HCT116 (cell line): ENCODE measurements around the gene WNK3. TPM values are rescaled to one million over a fixed set of nuclear protein-coding genes. Genes with fewer than 3 reads are reported as not detected.

Source experiments
- ATAC-seq: fragments of 200-7000 bp; cut with Tn5 transposase; 2 replicates; pipeline ENCODE4 v1.9.1; 2020; ENCODE audit warnings: mild to moderate bottlenecking, moderate library complexity
- BruUV-seq: library from RNA; stranded (reverse); fragments of 400-500 nt; replicated peaks from 2 replicates; lab custom pipeline; 2021; lab: Mats Ljungman, UMichigan
- CTCF ChIA-PET: fragments of 300-600 bp; sonication (Branson Sonifier 250); formaldehyde crosslinking; loops from one replicate; lab custom pipeline; 2021; ENCODE audit warnings: antibody characterized with exemption; lab: Charles Lee
- POLR2A ChIA-PET: fragments of 300-600, 350-600 bp; sonication (Branson Sonifier 250); formaldehyde crosslinking; loops from one replicate; lab custom pipeline; 2021; ENCODE audit warnings: antibody characterized with exemption; lab: Charles Lee
- RAD21 ChIA-PET, 2 experiments: fragments of 300-600 bp; sonication (Branson Sonifier 250); formaldehyde crosslinking; loops; one replicate each; lab custom pipeline; 2023; ENCODE audit warnings: low total read pairs in 2 of 2; ENCODE audit not compliant: uncharacterized antibody in 2 of 2, unreplicated experiment in 2 of 2, low non-redundant PET in 1 of 2; lab: Charles Lee
- DNase-seq: peaks from one replicate; pipeline ENCODE4 v3.0.0-alpha.2; 2010; ENCODE audit warnings: low read depth, low spot score
- H2AFZ ChIP-seq: fragments of 200-600 bp; shearing (Covaris generic), sonication (generic); 2 replicates; pipeline ENCODE4 v1.6.1; 2017; ENCODE audit warnings: low read depth, mixed run types, mixed read lengths, antibody characterized with exemption, low read length; ENCODE audit not compliant: poor library complexity, severe bottlenecking
- H3K27ac ChIP-seq: 2 replicates; pipeline ENCODE4 v1.5.1; 2012; ENCODE audit warnings: low read depth, low read length
- H3K27me3 ChIP-seq: fragments of 200-600 bp; sonication (generic); 2 replicates; pipeline ENCODE4 v1.6.1; 2016; ENCODE audit warnings: mixed run types, low read length, mixed read lengths; ENCODE audit not compliant: insufficient read depth
- H3K36me3 ChIP-seq, 2 experiments: fragments of 200-500 bp in 1 of 2; fragments of 200-600 bp in 1 of 2; sonication (Bioruptor generic) in 1 of 2; sonication (generic) in 1 of 2; 2 replicates each; pipeline versions ENCODE4 v1.5.1 to v1.6.1; 2014 to 2016; ENCODE audit warnings: low read length in 2 of 2, inconsistent platforms in 1 of 2, mixed read lengths in 1 of 2, mixed run types in 1 of 2; ENCODE audit not compliant: insufficient read depth in 2 of 2, control insufficient read depth in 1 of 2
- H3K4me1 ChIP-seq, 2 experiments: fragments of 200-600 bp in 1 of 2; sonication (generic) in 1 of 2; 2 replicates each; pipeline versions ENCODE4 v1.5.1 to v1.6.1; 2012 to 2017; ENCODE audit warnings: low read length in 2 of 2, inconsistent platforms in 1 of 2, mild to moderate bottlenecking in 1 of 2, mixed read lengths in 1 of 2, mixed run types in 1 of 2, moderate library complexity in 1 of 2; ENCODE audit not compliant: insufficient read depth in 2 of 2, control insufficient read depth in 1 of 2
- H3K4me2 ChIP-seq: fragments of 200-600 bp; sonication (generic); 2 replicates; pipeline ENCODE4 v1.6.1; 2017; ENCODE audit warnings: mixed run types, low read length, mixed read lengths
- H3K4me3 ChIP-seq, 2 experiments: fragments of 200-600 bp in 1 of 2; sonication (generic) in 1 of 2; replicated peaks in 1 of 2; 2 replicates each; pipeline ENCODE4 v1.5.1; 2011 to 2016; ENCODE audit warnings: low read length in 2 of 2, control low read depth in 1 of 2, low read depth in 1 of 2, mild to moderate bottlenecking in 1 of 2, mixed read lengths in 1 of 2, mixed run types in 1 of 2
- H3K79me2 ChIP-seq: fragments of 200-600 bp; sonication (generic); 2 replicates; pipeline ENCODE4 v1.6.1; 2017; ENCODE audit warnings: mild to moderate bottlenecking, mixed run types, low read length, moderate library complexity, mixed read lengths; ENCODE audit not compliant: insufficient read depth
- H3K9ac ChIP-seq: fragments of 200-600 bp; sonication (generic); 2 replicates; pipeline ENCODE4 v1.6.1; 2016; ENCODE audit warnings: low read length, mixed read lengths
- H3K9me2 ChIP-seq: fragments of 200-600 bp; sonication (generic), shearing (Covaris generic); 2 replicates; pipeline ENCODE4 v1.6.1; 2017; ENCODE audit warnings: mixed run types, mild to moderate bottlenecking, moderate library complexity; ENCODE audit not compliant: insufficient read depth
- H3K9me3 ChIP-seq, 2 experiments: fragments of 200-500 bp in 1 of 2; fragments of 200-600 bp in 1 of 2; sonication (Bioruptor generic) in 1 of 2; sonication (generic) in 1 of 2; 2 replicates each; pipeline ENCODE4 v1.6.1; 2014 to 2017; ENCODE audit warnings: low read length in 2 of 2, mixed read lengths in 2 of 2, inconsistent platforms in 1 of 2, low read depth in 1 of 2, mild to moderate bottlenecking in 1 of 2, mixed run types in 1 of 2, moderate library complexity in 1 of 2; ENCODE audit not compliant: control insufficient read depth in 1 of 2, insufficient read depth in 1 of 2
- H4K20me1 ChIP-seq: fragments of 200-600 bp; sonication (generic), shearing (Covaris generic); 2 replicates; pipeline ENCODE4 v1.6.1; 2017; ENCODE audit warnings: mixed run types, mild to moderate bottlenecking, moderate library complexity; ENCODE audit not compliant: insufficient read depth
- CBX3 ChIP-seq: IDR thresholded peaks from 2 replicates; pipeline ENCODE4 v1.6.1; 2012; ENCODE audit warnings: low read depth
- CEBPB ChIP-seq: IDR thresholded peaks from 2 replicates; pipeline ENCODE4 v1.6.1; 2012; ENCODE audit warnings: low read depth
- ELF1 ChIP-seq: IDR thresholded peaks from 2 replicates; pipeline ENCODE4 v1.6.1; 2012; ENCODE audit warnings: low read depth, borderline replicate concordance
- EZH2 ChIP-seq: fragments of 200-600 bp; sonication (generic); IDR thresholded peaks from 2 replicates; pipeline ENCODE4 v1.6.1; 2017; ENCODE audit warnings: antibody characterized with exemption, mixed run types
- EZH2phosphoT487 ChIP-seq: fragments of 200-600 bp; IDR thresholded peaks from 2 replicates; pipeline ENCODE4 v1.6.1; 2018; ENCODE audit warnings: antibody characterized with exemption, borderline replicate concordance
- FOSL1 ChIP-seq: IDR thresholded peaks from 2 replicates; pipeline ENCODE4 v1.6.1; 2012; ENCODE audit warnings: low read depth
- POLR2A ChIP-seq: IDR thresholded peaks from 2 replicates; pipeline ENCODE4 v1.7.0; 2011; ENCODE audit warnings: borderline replicate concordance; ENCODE audit not compliant: insufficient read depth, insufficient read length; ENCODE audit errors: extremely low read depth
- POLR2AphosphoS5 ChIP-seq: IDR thresholded peaks from 2 replicates; pipeline ENCODE4 v1.6.1; 2011; ENCODE audit warnings: mild to moderate bottlenecking, low read depth, low read length, moderate library complexity
- RAD21 ChIP-seq: IDR thresholded peaks from 2 replicates; pipeline ENCODE4 v1.6.1; 2012; ENCODE audit warnings: low read depth, mild to moderate bottlenecking
- REST ChIP-seq: IDR thresholded peaks from 2 replicates; pipeline ENCODE4 v1.6.1; 2012; ENCODE audit warnings: low read depth
- SIN3A ChIP-seq: IDR thresholded peaks from 2 replicates; pipeline ENCODE4 v1.6.1; 2012; ENCODE audit warnings: low read depth
- SP1 ChIP-seq: IDR thresholded peaks from 2 replicates; pipeline ENCODE4 v1.6.1; 2012; ENCODE audit warnings: low read depth
- TCF7L2 ChIP-seq: IDR thresholded peaks from 2 replicates; pipeline ENCODE4 v1.7.0; 2011; ENCODE audit warnings: borderline replicate concordance, inconsistent platforms; ENCODE audit not compliant: insufficient read depth, insufficient read length; ENCODE audit errors: extremely low read depth
- ZBTB33 ChIP-seq: IDR thresholded peaks from 2 replicates; pipeline ENCODE4 v1.6.1; 2011; ENCODE audit warnings: mild to moderate bottlenecking, low read length, moderate library complexity; ENCODE audit not compliant: insufficient replicate concordance; ENCODE audit errors: extremely low read depth
- ZNF274 ChIP-seq: fragments of 200-500 bp; sonication (Bioruptor generic); IDR thresholded peaks from 2 replicates; pipeline ENCODE4 v1.6.1; 2014; ENCODE audit warnings: mild to moderate bottlenecking, low read depth, low read length, inconsistent platforms
- intact Hi-C: fragments of 100-400 bp; cut with micrococcal nuclease; formaldehyde crosslinking; loops from 2 replicates; pipeline ENCODE4 v1.10.0; 2022
- total RNA-seq: library from RNA; stranded (reverse); gene quantifications from one replicate; pipeline ENCODE4 v1.2.1, GENCODE V29; 2021; ENCODE audit not compliant: unreplicated experiment
- TF ChIP-seq, protein P1 (sequence below): IDR thresholded peaks from 2 replicates; pipeline ENCODE4 v1.6.1; 2012
- TF ChIP-seq, protein P2 (sequence below), 3 experiments: fragments of 200-600 bp in 1 of 3; sonication (generic) in 1 of 3; IDR thresholded peaks in 2 of 3; conservative IDR thresholded peaks in 1 of 3; 2 replicates each; pipeline ENCODE4 v1.5.1; 2012 to 2017; ENCODE audit warnings: low read depth in 2 of 3, low read length in 2 of 3, antibody characterized with exemption in 1 of 3, borderline replicate concordance in 1 of 3, control low read depth in 1 of 3, mild to moderate bottlenecking in 1 of 3, mixed read lengths in 1 of 3, mixed run types in 1 of 3, moderate library complexity in 1 of 3; ENCODE audit not compliant: insufficient read depth in 1 of 3

Gene WNK3
- total RNA-seq, 1 experiment from 2014 or later = 0.05 TPM

DNA sequence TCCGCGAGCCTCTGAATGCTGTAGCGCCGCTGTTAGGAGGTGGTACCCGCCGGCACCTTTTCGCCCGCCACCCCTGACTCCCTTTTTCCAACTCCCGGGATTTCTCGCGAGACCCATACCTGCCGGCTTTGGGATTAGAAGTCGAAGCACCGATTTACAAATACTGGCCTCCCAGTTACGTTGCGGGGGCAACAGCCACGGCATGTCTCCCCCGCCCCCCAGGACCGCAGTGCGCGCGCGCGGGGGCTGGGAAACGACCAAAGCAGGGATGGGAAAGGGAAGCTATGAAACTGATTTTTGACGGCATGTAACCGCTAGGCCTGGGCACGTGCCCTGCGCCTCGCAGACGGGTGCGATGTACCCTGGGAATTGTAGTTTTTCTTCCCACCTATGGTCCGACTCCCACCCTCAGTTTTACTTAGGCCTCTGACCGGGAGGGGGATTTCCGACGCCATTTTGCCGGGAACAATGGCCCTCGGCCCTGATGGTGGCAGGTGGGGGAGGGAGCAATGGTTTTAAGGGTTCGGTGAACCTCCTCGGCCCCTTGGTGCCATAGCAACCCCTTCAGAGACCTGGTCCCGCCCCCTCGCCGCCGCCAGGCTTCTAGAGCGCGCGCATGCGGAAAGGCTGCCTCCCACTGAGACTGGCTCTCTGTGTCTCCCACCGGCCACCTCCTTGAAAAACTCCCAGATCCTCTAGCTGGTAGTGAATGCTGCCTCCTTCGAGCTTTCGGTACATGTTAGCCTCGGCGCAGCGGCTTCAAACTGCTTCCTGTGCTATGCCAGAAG is 772 bp upstream of the WNK3 start:
- Histone ChIP-seq H3K79me2 (no peaks in the 10 kb centered on the region), H3K9ac (no peak overlapping the region), H3K9me3 (no peaks in the 10 kb centered on the region), H3K9me2 (no peaks in the 10 kb centered on the region), H3K4me1 (no peaks in the 10 kb centered on the region), H3K27me3 (no peaks in the 10 kb centered on the region), H3K4me2 (no peak overlapping the region), H3K27ac (no peak overlapping the region), H3K36me3 (no peaks in the 10 kb centered on the region), H4K20me1 (no peaks in the 10 kb centered on the region), H3K4me3 (no peak overlapping the region), H2AFZ (no peak overlapping the region)
- CTCF ChIA-PET = no interaction called here
- no peak for ATAC-seq
- POLR2A ChIA-PET = no interaction called here
- intact Hi-C loops = no loop called here
- no peak for TF ChIP-seq CEBPB
- no peak for TF ChIP-seq CBX3
- TF ChIP-seq, protein P1, sequence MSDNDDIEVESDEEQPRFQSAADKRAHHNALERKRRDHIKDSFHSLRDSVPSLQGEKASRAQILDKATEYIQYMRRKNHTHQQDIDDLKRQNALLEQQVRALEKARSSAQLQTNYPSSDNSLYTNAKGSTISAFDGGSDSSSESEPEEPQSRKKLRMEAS = no peak
- TF ChIP-seq ZNF274 = no peak
- no peak for TF ChIP-seq ELF1
- TF ChIP-seq EZH2phosphoT487 = no peak
- TF ChIP-seq FOSL1 = no peak
- TF ChIP-seq EZH2 = no peak
- TF ChIP-seq SIN3A = no peak
- no peak for TF ChIP-seq POLR2AphosphoS5
- no peak for TF ChIP-seq ZBTB33
- TF ChIP-seq TCF7L2 = no peak
- no peak for TF ChIP-seq RAD21
- TF ChIP-seq POLR2A = no peak
- no peak for TF ChIP-seq REST
- TF ChIP-seq, protein P2, sequence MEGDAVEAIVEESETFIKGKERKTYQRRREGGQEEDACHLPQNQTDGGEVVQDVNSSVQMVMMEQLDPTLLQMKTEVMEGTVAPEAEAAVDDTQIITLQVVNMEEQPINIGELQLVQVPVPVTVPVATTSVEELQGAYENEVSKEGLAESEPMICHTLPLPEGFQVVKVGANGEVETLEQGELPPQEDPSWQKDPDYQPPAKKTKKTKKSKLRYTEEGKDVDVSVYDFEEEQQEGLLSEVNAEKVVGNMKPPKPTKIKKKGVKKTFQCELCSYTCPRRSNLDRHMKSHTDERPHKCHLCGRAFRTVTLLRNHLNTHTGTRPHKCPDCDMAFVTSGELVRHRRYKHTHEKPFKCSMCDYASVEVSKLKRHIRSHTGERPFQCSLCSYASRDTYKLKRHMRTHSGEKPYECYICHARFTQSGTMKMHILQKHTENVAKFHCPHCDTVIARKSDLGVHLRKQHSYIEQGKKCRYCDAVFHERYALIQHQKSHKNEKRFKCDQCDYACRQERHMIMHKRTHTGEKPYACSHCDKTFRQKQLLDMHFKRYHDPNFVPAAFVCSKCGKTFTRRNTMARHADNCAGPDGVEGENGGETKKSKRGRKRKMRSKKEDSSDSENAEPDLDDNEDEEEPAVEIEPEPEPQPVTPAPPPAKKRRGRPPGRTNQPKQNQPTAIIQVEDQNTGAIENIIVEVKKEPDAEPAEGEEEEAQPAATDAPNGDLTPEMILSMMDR (IDR thresholded peaks at IDR 0.05 in 2 of 3, conservative IDR thresholded peaks at IDR 0.05 in 1 of 3; ENCODE audit: borderline replicate concordance in 1 of 3, insufficient read depth in 1 of 3, low read depth in 2 of 3, low read length in 2 of 3) = no peak
- no peak for TF ChIP-seq SP1
- BruUV-seq = no TSS peak
- RAD21 ChIA-PET = no interaction called here
- no peak for DNase-seq
